H1 (cell line): ENCODE data around the gene OR2F2.

Experiments
- BRCA1 ChIP-seq: IDR thresholded peaks from 2 replicates; pipeline ENCODE4 v1.6.1; 2012; ENCODE audit warnings: low read depth, low read length, improper control_type of control experiment
- CBX5 ChIP-seq: fragments of 300-800, 300-1000 bp; sonication (generic); IDR thresholded peaks from 2 replicates; pipeline ENCODE4 v1.7.1; 2016; ENCODE audit warnings: antibody characterized with exemption, low read length, low read depth
- CEBPB ChIP-seq: IDR thresholded peaks from 2 replicates; pipeline ENCODE4 v1.6.1; 2012; ENCODE audit warnings: low read depth, low read length
- CHD1 ChIP-seq: IDR thresholded peaks from 2 replicates; pipeline ENCODE4 v1.6.1; 2012; ENCODE audit warnings: low read depth, low read length, improper control_type of control experiment
- CTCF ChIP-seq, 3 experiments: IDR thresholded peaks; 1 replicate in 2 of 3; 2 replicates in 1 of 3; pipeline versions ENCODE4 v1.5.1 to v1.6.1; 2011; ENCODE audit warnings: low read length in 3 of 3, mild to moderate bottlenecking in 3 of 3, inconsistent platforms in 2 of 3, low read depth in 1 of 3, moderate library complexity in 1 of 3; ENCODE audit not compliant: insufficient read depth in 1 of 3; ENCODE audit errors: control extremely low read depth in 1 of 3
- SP2 ChIP-seq: IDR thresholded peaks from 2 replicates; pipeline ENCODE4 v1.6.1; 2012; ENCODE audit warnings: mild to moderate bottlenecking, low read length, inconsistent platforms

- TF ChIP-seq SP2 = no peak
- no peak for TF ChIP-seq CBX5
- TF ChIP-seq CTCF (IDR thresholded peaks at IDR 0.05; ENCODE audit: control extremely low read depth in 1 of 3, insufficient read depth in 1 of 3, low read depth in 1 of 3, low read length in 3 of 3) = no peak
- no peak for TF ChIP-seq BRCA1
- no peak for TF ChIP-seq CHD1
- TF ChIP-seq CEBPB = no peak
Observed at GRCh38 chr7:143936087-143937009, 1.3 kb downstream of the OR2F2 start.
